Kidney capillary endothelial cell (primary cell): ENCODE data around the gene SFXN5.

Source experiments
- DNase-seq: peaks from one replicate; pipeline ENCODE4 v3.0.0-alpha.2; 2018; ENCODE audit warnings: low spot score

SFXN5 gene

GRCh38 chr2:72940786-72941185 lies 130.7 kb downstream of the SFXN5 start:
- DNase-seq, result no peak

GRCh38 chr2:72940361-72940760 lies 131.2 kb downstream of the SFXN5 start:
- no peak for DNase-seq

GRCh38 chr2:72938455-72938854 lies 133.1 kb downstream of the SFXN5 start:
- no peak for DNase-seq

GRCh38 chr2:72937356-72937669 lies 134.2 kb downstream of the SFXN5 start:
- no peak for DNase-seq

- DNase-seq, result no peak
These were observed 134.7 kb downstream of the SFXN5 start for GRCh38 chr2:72936660-72937355.

GRCh38 chr2:72935611-72935957 lies 135.9 kb downstream of the SFXN5 start:
- no peak for DNase-seq

GRCh38 chr2:72934683-72935610 lies 136.6 kb downstream of the SFXN5 start:
- no peak for DNase-seq

GRCh38 chr2:72933646-72934151 lies 137.8 kb downstream of the SFXN5 start:
- no peak for DNase-seq

GRCh38 chr2:72933207-72933606 lies 138.3 kb downstream of the SFXN5 start:
- DNase-seq, result no peak

- no peak for DNase-seq
These were observed 138.7 kb downstream of the SFXN5 start for GRCh38 chr2:72932805-72933204.

GRCh38 chr2:72932045-72932740 lies 139.3 kb downstream of the SFXN5 start:
- DNase-seq, result no peak

- no peak for DNase-seq
These were observed 140.1 kb downstream of the SFXN5 start for GRCh38 chr2:72931280-72931910.

- no peak for DNase-seq
These were observed 142.5 kb downstream of the SFXN5 start for GRCh38 chr2:72929010-72929409.

- DNase-seq, result no peak
These were observed 143.6 kb downstream of the SFXN5 start for GRCh38 chr2:72927619-72928550.

GRCh38 chr2:72926811-72927465 lies 144.6 kb downstream of the SFXN5 start:
- DNase-seq, result no peak

- no peak for DNase-seq
These were observed 145.1 kb downstream of the SFXN5 start for GRCh38 chr2:72926368-72926767.

GRCh38 chr2:72925328-72925943 lies 146.1 kb downstream of the SFXN5 start:
- DNase-seq, result no peak

GRCh38 chr2:72924353-72925240 lies 146.9 kb downstream of the SFXN5 start:
- no peak for DNase-seq

- no peak for DNase-seq
These were observed 147.6 kb downstream of the SFXN5 start for GRCh38 chr2:72923833-72924352.
